SU-DHL-6 (cell line): Measurements from ENCODE around the gene IFNA21.

ENCODE experiments used
- EZH2phosphoT487 ChIP-seq: fragments of 200-600 bp; sonication (generic), shearing (Covaris generic); conservative IDR thresholded peaks from 2 replicates; pipeline ENCODE4 v1.6.1; 2018; ENCODE audit warnings: mild to moderate bottlenecking, antibody characterized with exemption, low read length, moderate library complexity, mixed read lengths
- TF ChIP-seq, protein P1 (sequence below): fragments of 200-600 bp; sonication (generic); IDR thresholded peaks from one replicate; pipeline ENCODE4 v1.5.1; 2017; ENCODE audit warnings: antibody characterized with exemption, mild to moderate bottlenecking, low read length, moderate library complexity; ENCODE audit not compliant: insufficient read depth, poor library complexity, severe bottlenecking

DNA sequence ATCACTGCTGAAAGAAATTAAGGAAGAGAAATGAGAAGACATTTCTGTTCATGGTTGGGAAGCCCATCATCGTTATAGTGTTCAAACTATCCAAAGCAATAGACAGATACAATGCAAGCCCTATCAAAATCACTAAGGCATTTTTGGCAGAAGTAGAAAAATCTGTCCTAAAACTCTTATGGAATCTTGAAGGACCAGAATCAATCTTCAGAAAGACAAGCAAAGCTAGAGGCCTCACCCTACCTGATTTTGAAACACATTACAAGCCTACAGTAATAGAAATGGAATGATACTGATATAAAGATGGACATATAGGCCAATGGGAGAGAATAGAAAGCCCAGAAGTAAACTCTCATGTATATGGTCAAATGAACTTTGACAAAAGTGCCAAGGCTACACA, 4.9 kb upstream of the IFNA21 start:
- TF ChIP-seq, protein P1, sequence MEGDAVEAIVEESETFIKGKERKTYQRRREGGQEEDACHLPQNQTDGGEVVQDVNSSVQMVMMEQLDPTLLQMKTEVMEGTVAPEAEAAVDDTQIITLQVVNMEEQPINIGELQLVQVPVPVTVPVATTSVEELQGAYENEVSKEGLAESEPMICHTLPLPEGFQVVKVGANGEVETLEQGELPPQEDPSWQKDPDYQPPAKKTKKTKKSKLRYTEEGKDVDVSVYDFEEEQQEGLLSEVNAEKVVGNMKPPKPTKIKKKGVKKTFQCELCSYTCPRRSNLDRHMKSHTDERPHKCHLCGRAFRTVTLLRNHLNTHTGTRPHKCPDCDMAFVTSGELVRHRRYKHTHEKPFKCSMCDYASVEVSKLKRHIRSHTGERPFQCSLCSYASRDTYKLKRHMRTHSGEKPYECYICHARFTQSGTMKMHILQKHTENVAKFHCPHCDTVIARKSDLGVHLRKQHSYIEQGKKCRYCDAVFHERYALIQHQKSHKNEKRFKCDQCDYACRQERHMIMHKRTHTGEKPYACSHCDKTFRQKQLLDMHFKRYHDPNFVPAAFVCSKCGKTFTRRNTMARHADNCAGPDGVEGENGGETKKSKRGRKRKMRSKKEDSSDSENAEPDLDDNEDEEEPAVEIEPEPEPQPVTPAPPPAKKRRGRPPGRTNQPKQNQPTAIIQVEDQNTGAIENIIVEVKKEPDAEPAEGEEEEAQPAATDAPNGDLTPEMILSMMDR, result no peak
- no peak for TF ChIP-seq EZH2phosphoT487
